GM18519 (cell line): ENCODE data around the gene IFIT3.

Experiments
- ATAC-seq: cut with Tn5 transposase; IDR thresholded peaks from one replicate; pipeline ENCODE4 v1.9.1; 2021; ENCODE audit warnings: mild to moderate bottlenecking, moderate library complexity; ENCODE audit not compliant: unreplicated experiment, low FRiP score

Gene IFIT3

DNA sequence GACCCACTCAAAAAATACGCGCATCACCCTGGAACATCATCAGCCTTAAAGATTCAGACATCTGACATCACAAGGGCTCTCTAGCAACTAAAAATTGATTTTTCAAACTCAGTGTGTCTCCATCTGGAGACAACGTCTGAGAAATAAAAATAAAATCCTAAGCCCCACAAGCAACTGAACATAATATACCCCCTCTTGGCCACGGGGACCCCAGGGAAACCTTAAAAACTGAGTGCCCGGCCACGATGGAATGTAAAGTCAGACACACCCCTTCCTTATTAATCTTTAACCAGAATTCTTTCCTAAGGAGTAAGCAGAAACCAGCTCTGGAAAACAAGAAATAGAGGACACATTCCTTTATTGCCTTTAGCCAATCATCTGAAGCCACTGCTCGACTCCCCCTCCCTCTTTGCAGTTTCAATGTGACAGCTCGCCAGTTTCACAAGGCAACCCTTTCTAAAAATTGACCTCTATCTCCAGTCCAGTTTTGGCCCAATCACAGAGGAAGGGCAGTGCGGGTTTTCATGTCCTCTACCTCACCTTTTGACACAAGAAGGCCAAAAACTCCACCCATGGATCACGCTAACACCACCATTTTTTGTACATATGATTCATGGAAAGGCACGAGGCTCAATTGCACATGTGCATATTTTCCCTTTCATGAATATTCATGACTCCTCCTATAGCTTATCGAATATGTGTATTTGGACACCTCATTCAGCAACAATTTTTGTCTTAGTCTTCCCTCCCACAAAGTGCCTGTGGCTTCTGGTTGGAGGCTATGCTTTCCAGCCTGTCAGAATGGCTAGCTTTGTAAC, 24.2 kb downstream of the IFIT3 start:
- no peak for ATAC-seq

DNA sequence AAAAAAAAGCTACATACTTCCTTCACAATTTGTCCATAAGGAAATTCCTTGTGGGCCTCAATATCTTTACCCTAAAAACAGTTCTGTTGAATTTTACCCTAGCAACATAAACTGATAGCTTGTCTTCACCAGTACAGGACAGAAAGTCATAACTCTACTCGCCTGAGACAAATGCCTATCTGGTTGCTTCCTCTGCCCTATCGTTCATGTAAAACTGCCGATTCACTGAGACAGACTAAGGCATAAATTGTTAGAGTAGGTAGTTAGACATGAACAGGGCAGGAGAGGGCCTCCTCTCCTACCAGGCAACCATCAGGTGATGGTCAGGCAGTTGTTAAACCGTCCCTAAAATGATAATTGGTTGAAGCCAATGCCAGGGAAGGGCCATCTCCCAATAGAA, 25.0 kb downstream of the IFIT3 start:
- ATAC-seq: no peak

DNA sequence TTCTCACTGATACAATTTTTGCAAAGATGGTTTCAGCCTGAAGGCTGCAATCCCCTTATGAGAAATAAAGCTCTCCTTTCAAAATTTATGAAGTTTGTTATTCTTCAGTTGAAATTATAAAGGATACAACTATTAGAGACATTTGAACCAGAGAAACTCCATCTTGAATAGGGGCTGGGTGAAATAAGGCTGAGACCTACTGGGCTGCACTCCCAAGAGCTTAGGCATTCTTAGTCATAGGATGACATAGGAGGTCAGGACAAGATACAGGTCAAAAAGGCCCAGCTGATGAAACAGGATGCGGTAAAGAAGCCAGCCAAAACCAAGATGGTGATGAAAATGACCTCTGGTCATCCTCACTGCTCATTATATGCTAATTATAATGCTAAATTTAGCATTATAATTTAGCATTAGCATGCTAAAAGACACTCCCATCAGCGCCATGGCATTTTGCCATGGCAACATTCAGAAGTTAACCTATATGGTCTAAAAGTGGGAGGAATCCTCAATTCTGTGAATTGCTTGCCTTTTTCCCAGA, 27.7 kb downstream of the IFIT3 start:
- no peak for ATAC-seq

DNA sequence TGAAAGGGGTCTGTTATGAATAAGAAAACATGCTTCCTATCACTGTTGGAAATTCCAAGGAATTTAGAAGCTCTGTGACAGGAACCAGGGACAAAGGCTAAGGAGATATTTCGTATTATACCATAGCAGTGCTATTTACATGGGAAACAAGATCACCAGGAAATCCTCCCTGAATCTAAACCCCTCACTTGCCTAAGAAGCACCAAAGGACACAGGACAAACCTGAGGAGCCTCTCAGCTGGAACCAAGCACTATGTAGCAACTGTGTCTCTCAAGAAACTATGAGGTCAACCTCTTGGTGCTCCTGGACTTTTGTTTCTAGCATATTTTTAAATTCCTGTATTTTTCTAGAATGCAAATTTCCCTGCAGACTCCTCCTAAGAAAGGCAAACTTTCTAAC, 29.3 kb downstream of the IFIT3 start:
- ATAC-seq: no peak

DNA sequence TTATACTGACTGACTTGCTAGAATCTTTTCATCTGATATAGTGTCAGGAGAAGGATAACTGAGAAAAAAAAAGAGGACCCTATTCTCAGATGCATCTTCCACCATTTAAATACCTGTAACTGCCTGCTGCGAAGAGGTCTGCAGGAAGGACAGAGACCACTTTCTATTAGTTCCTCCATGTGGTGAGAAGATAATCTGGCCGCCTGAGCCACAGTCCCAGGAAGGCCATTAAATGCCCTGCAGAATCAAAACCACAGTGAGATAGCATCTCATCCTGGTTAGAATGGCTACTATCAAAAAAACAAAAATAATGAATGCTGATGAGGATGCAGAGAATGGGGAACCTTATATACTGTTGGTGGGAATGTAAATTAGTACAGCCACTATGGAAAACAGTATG, 30.2 kb downstream of the IFIT3 start:
- ATAC-seq: no peak

DNA sequence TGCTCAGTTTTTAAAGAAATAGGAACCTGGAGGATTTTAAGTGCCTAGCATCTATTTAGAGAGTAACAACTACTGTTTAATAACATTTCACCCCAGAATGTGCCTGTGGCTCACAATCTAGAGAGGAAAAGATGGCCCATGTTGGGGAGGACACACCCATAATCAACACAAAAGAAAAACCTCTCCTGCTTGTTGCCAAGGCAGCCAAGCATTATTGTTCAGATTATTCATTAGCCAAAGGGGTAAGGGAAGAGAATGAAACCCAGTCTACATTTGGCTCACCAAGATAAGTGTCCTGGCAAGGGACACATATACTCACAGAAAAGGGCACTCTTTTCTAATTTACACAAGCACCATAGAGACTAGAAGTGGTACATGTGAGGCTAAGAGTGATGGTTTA, 32.4 kb downstream of the IFIT3 start:
- ATAC-seq: no peak

DNA sequence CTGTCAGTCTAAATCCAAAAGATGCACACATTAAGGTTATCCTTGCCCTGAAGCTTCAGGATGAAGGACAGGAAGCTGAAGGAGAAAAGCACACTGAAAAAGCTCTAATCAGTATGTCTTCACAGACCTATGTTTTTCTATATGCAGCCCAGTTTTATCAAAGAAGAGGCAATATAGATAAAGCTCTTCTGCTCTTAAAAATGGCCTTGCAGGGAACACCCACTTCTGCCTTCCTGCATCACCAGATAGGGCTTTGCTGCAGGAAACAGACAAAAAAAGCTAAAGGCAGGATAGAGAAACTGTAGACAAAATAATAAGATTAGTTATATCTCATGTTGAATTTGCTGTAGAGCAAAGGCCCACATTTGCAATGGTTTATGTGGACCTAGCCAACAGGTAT, 35.1 kb downstream of the IFIT3 start:
- no peak for ATAC-seq

DNA sequence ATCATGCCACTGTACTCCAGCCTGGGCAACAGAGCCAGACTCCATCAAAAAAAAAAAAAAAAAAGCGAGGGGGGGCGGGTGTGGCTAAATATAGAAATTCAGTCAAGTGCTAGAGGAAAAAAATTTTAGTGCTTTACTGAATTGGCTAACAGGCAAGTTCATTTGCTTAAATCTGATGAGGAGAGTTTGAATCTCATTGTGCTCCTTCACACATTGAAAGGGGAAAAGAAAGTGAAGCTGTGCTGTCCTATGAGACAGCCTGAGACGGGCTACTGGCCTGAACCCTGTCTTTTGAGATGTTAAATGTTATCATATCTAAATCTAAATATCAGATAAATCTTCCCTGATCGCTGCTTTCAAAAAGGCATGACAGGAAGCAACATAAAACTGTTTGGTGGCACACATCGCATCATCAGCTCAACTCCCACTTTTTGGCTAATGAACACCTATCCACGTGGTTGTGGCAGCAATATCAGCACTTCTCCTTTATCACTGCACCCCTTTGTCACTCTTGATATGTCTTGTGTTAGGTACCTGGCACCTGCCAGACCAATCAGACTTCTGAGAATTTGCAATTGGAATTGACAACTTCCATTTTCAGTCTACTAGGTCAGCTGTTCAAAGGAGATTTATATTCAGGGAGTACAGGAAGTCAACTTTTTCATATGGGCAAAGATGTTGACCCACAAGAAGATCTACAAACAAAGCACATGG, 36.1 kb downstream of the IFIT3 start:
- ATAC-seq: no peak

DNA sequence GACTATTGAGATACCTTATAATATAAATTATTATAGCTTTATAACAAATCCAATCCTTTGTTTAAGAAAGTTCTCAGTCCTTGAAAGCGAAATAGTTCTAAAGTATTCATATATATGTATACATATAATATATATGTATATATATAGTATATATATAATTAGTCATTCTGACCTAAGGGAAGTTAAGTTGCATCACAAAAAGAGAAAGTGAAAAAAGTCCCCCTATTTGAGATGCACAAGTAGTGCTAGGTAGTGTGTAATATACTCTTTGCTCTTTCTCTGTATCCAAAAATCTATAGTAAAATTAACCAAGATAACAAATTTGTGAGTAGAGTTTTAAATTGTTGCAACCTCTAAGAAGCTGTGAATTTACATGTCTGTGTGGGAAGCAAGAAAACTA, 36.7 kb downstream of the IFIT3 start:
- ATAC-seq: no peak

DNA sequence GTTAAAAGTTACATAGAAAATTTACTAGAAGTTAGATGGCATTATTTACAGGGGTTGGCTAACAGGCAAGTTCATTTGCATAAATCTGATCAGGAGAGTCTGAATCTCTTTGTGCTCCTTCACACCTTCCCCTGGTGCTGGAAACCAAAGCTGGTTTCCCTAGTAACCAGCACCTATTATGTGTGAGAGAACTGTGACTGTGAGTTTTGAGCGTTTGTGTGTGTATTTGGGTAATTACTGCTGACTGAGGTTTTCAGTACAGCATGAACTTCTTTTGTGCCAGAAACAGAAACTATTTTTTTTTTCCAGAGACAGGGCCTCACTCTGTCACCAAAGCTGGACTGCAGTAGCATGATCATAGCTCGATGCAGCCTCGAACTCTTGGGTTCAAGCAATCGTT, 39.7 kb downstream of the IFIT3 start:
- ATAC-seq: peak; percentile 82

DNA sequence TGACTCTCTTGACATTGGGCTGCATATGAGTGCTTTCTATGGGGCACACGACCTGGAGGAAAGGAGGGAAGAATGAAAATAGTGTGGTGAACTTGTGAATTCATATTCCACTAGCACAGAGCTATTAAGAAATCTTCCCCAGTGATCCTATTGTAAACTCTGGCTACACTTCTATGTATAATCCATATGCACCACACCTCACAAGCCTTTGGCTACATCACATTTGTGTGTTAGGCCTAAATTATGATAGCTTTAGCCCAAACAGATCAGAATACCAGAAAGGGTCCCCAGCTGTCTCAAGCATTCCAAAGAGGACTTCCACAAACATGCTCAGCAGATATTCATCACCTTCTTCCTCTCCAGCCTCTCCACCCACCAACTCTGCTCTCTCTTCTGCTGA, 40.3 kb downstream of the IFIT3 start:
- ATAC-seq: no peak

DNA sequence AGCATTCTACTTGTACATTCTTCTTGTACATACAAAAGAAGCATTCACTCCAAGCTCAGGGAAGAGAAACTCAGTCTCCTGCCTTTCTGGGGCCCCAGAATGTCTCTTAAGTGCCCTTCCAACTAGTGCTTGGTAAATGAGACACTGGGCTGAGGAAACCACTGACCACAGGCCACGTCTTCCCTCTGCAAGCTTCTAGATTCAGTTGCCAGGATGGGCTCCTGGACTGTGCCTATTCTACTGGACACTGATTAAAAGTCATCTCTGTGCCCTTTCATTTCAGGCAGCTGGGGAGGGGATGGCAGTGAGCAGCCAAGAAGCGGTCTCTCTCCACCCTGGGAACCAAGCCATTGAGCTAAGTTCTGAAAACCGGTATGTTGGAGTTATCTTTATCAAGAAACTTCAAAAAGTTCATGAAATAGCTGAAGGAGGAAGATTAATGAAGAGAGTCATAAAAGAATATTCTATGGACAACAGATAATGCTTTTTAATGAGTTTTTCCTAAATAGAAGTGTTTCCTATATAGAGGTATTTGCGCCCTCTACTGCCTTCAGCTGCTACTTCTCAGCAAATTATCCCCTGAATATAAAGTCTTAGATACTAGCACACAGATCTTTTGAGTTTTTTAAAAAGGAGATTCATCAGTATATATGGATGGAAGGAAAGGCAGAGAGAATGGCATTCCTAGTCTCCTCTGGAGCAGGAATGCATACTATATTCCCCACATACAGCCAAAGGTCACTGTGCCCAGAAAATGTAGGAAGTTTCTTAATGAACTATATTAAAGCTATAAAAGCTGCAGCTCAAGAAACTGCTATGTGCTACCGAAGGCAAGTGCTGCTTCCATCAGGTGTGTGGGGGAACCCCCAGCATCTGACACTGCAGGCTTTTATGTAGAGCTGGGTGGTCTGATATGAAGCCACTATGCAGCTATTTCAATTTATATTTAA, 41.6 kb downstream of the IFIT3 start:
- ATAC-seq: no peak

DNA sequence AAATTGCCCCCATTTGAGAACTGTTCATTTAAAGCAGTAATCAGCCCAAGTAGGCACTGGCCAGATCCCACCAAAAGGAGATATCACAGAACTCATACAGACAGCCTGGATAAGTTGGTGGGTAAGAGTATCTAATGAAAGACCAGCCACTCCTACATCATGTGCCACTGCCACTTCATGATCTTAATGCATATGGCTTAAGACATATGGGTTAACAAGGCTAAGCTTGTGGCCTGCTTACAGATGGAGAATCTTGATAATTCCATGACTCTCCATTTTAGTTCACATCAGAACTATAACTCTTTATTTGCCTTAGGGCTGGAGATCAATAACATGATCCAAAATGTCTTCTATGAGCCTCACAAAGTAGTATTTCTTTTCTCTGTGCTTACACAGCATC, 43.3 kb downstream of the IFIT3 start:
- no peak for ATAC-seq

DNA sequence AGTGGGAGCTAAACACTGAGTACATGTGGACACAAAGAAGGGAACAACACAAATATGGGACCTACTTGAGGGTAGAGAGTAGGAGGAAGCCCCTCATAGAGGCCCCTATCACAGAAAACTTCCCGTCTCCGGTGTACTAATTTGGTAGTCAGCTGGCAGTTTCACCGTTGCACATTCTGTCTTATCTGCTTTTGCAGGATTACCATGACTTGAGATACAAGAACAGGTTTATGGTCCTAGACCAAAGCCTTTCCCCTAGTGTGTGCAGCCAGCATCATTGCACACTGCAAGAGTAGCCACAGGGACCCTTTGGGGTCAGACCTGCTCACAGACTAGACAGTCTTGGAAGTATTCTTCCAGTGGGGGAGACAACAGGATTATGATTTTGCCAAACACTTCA, 44.2 kb downstream of the IFIT3 start:
- no peak for ATAC-seq

DNA sequence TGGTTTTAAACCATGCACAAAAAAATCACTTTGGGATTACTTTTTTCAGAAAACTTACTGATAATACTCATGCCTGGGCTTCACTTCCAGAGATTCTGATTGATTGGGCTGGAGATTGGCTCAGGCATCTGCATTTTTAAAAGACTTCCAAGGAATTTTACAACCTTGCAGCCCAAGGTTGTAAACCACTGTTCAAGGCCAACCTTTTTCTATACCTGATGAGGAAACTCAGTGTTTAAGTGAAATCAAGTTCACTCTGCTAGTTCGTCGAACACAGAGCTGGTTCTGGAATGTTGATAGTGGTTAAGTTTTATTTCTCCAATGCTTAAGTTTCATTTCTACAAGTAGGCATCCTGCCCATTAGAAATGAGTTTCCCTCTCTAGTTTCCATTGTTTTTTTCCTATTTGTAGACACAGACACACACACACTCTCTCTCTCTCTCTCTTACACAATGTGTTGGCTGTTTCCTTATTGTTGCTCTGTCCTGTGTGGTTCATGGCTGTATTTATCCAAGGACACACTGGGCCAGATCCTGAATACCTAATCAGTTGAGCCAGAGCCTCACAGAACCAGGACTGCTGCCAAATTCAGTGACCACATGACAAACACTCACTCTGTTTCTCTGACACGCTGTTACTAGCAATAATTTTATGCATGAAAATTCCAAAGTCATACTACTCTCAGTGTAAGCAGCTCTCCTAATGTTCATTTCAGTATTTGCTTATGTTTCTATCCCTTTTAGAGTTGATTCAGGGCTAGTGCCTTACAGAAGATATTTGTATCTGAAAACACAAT, 46.3 kb downstream of the IFIT3 start:
- no peak for ATAC-seq

DNA sequence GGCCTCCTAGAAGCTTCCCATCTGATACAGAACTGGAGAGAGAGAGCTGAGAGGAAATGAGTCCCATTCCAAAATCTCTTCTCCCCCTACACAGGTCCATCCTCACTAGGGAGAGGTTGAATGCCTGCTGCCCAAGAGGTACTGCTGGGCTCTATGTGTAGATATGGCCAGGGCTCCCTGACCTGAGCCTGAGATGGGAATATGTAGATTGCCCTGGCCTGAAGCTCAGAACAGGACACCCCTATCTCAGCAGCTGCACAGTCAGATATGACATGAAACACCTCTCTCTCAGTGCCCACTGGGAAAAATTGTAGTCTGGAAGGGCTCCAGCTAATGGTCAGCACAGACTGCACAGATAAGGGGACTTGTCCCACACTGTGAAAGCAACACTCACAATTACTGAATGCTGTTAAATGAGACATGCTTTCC, 46.9 kb downstream of the IFIT3 start:
- no peak for ATAC-seq

DNA sequence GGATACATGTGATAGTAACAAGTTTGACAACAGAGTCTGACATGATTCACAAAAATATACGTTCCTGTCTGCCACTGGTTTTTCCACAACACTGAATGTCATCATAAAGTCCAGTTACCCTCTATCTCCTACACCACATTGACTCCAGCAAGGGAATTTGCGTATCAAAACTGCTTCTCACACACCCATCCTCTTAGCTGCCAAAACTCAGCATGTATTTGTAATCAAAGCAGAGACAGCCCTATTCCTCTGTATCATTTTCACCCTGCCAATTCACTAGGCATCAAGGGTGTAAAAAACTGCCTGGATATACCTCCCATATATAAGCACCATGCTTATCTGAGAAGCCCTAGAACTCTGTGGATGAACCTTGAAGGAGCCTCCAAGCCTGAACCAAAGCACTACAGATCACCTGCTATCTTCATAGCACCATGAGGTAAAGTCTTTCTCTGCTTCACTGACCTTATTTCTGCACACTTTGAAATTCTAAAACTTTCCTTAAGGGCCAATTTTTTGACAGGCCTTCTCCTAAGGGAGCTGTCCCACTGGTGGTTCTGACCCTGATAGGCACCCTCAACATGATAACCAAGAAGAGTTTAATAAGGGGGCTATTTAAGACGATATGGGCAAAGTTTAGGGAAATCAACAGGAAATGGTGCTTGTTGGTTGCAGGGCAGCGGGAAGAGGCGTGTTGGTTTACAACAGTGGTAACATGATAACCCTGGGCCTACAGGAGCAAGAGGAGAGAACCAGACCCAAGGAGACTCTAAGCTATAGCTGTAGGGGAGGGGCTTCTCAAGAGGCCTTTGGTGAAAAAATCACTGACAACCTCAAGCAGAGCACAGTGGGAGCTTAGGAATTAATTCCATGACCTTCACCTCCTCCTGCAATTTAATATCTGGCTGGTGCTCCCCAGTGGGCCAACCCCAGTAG, 50.2 kb downstream of the IFIT3 start, which contains the start of gene IFIT1B:
TSS of gene IFIT1B (plus strand) at position 352 of the 933 bp plus-strand sequence. CDS start at position 432, 80 bp downstream.
- no peak for ATAC-seq

DNA sequence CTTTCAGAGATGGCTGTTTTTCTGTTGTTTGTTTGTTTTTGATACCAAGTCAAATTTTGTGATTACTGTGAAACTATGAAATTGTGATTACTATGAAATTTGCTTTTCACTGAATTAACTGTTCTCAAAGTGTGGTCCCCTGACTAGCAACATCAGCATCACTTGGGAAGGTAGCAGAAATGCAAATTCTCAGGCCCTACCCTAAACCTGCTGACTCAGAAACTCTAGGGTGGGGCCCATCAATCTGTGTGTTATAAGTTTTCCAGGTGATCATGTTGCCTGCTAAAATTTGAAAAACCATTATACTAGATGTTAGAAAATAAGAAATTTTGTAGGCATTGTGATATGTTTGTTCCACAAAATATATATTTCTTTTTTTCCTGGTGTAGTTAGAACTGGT, 51.3 kb downstream of the IFIT3 start:
- no peak for ATAC-seq

DNA sequence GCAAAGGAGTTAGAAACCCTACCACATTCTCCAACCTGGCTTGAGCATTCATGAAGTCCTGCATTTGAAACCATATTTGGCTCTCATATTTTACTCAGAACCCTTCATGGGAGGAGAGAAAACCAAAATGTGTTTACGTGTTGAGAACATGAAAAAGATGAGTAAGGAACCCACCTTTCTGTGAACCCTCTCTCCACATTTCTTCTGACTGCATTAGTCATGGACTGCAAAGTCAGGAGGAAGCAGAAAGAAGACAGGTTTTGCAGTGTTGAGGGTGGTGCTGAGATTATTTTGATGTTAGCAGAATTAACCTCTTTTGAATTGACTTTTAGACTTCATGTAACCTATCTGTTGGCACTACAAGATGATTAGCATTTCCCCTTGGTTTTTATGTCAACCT, 55.0 kb downstream of the IFIT3 start:
- ATAC-seq: no peak
